CD14-positive monocyte (primary cell): ENCODE results near the gene ANXA2. TPM values are rescaled to one million over a fixed set of nuclear protein-coding genes. Genes with fewer than 3 reads are reported as not detected.

Source experiments
- DNase-seq, 3 donors: peaks; one replicate each; pipeline ENCODE4 v3.0.0-alpha.2; 2011 to 2022
- H2AFZ ChIP-seq: 2 replicates; pipeline ENCODE4 v1.6.0; 2012; ENCODE audit warnings: mild to moderate bottlenecking, low read depth, low read length, inconsistent platforms; ENCODE audit not compliant: insufficient read depth, poor library complexity, severe bottlenecking
- H3K27ac ChIP-seq, 2 donors: 1 replicate in 1 of 2; 2 replicates in 1 of 2; pipeline ENCODE4 v1.5.1; 2012 to 2013; ENCODE audit warnings: low read length in 2 of 2, control low read depth in 1 of 2, inconsistent platforms in 1 of 2, low read depth in 1 of 2, mild to moderate bottlenecking in 1 of 2
- H3K27me3 ChIP-seq, 2 donors: one replicate each; pipeline versions ENCODE4 v1.6.0 to v1.6.1; 2011 to 2013; ENCODE audit warnings: low read length in 2 of 2; ENCODE audit not compliant: control insufficient read depth in 2 of 2, insufficient read depth in 2 of 2
- H3K36me3 ChIP-seq, 2 donors: replicated peaks in 1 of 2; 1 replicate in 1 of 2; 2 replicates in 1 of 2; pipeline versions ENCODE4 v1.5.1 to v1.6.1; 2012 to 2013; ENCODE audit warnings: low read length in 2 of 2, control low read depth in 1 of 2, inconsistent platforms in 1 of 2, mild to moderate bottlenecking in 1 of 2; ENCODE audit not compliant: insufficient read depth in 2 of 2, control insufficient read depth in 1 of 2
- H3K4me1 ChIP-seq, 2 donors: 1 replicate in 1 of 2; 2 replicates in 1 of 2; pipeline versions ENCODE4 v1.5.1 to v1.6.1; 2012 to 2013; ENCODE audit warnings: low read length in 2 of 2, control low read depth in 1 of 2, inconsistent platforms in 1 of 2, mild to moderate bottlenecking in 1 of 2, moderate library complexity in 1 of 2; ENCODE audit not compliant: insufficient read depth in 2 of 2, control insufficient read depth in 1 of 2
- H3K4me2 ChIP-seq: replicated peaks from 2 replicates; pipeline ENCODE3; 2012; ENCODE audit warnings: low read length, moderate library complexity, mild to moderate bottlenecking; ENCODE audit not compliant: poor library complexity, severe bottlenecking; ENCODE audit errors: extremely low read depth
- H3K4me3 ChIP-seq, 3 experiments: fragments of 200-600 bp in 1 of 3; sonication (generic) in 1 of 3; replicated peaks in 1 of 3; 1 replicate in 2 of 3; 2 replicates in 1 of 3; pipeline ENCODE4 v1.5.1; 2011 to 2013; ENCODE audit warnings: low read length in 3 of 3, mild to moderate bottlenecking in 3 of 3, control low read depth in 2 of 3, low read depth in 2 of 3, inconsistent platforms in 1 of 3, moderate library complexity in 1 of 3
- H3K79me2 ChIP-seq: 2 replicates; pipeline ENCODE4 v1.6.0; 2012; ENCODE audit warnings: mild to moderate bottlenecking, control low read depth, inconsistent platforms, low read length, moderate library complexity; ENCODE audit not compliant: insufficient read depth
- H3K9ac ChIP-seq: 2 replicates; pipeline ENCODE4 v1.6.0; 2017; ENCODE audit warnings: low read length, mild to moderate bottlenecking; ENCODE audit not compliant: insufficient read depth, poor library complexity, severe bottlenecking
- H3K9me3 ChIP-seq, 2 donors: replicated peaks in 1 of 2; 1 replicate in 1 of 2; 2 replicates in 1 of 2; pipeline versions ENCODE4 v1.5.1 to v1.6.1; 2012 to 2013; ENCODE audit warnings: low read length in 2 of 2, control low read depth in 1 of 2; ENCODE audit not compliant: control insufficient read depth in 1 of 2, insufficient read depth in 1 of 2
- H4K20me1 ChIP-seq: 2 replicates; pipeline ENCODE4 v1.6.0; 2012; ENCODE audit warnings: mild to moderate bottlenecking, low read length, control low read depth, moderate library complexity; ENCODE audit not compliant: insufficient read depth
- H3K27ac Mint-ChIP-seq, 7 donors: one replicate each; pipeline ENCODE4 v1.8.0; 2020; ENCODE audit warnings: mild to moderate bottlenecking in 7 of 7, mixed read lengths in 7 of 7, moderate library complexity in 6 of 7, inconsistent platforms in 2 of 7
- H3K27me3 Mint-ChIP-seq, 3 donors: one replicate each; pipeline ENCODE4 v1.8.0; 2021 to 2022; ENCODE audit warnings: low read depth in 3 of 3, mild to moderate bottlenecking in 3 of 3, mixed read lengths in 3 of 3, moderate library complexity in 3 of 3, inconsistent platforms in 1 of 3
- H3K36me3 Mint-ChIP-seq, 2 donors: one replicate each; pipeline ENCODE4 v1.8.0; 2020; ENCODE audit warnings: mixed read lengths in 2 of 2, inconsistent platforms in 1 of 2, mild to moderate bottlenecking in 1 of 2
- H3K4me1 Mint-ChIP-seq: one replicate; pipeline ENCODE4 v1.8.0; 2020; ENCODE audit warnings: mild to moderate bottlenecking, mixed read lengths
- H3K4me3 Mint-ChIP-seq, 2 donors: one replicate each; pipeline ENCODE4 v1.8.0; 2020; ENCODE audit warnings: mild to moderate bottlenecking in 2 of 2, mixed read lengths in 2 of 2, moderate library complexity in 1 of 2
- H3K9me3 Mint-ChIP-seq, 7 donors: one replicate each; pipeline ENCODE4 v1.8.0; 2020 to 2022; ENCODE audit warnings: mixed read lengths in 7 of 7, mild to moderate bottlenecking in 6 of 7, moderate library complexity in 6 of 7, inconsistent platforms in 2 of 7
- WGBS: methylation state at CpG from one replicate; pipeline ENCODE4 v1.1.5; 2013; ENCODE audit warnings: missing lambda C conversion rate; ENCODE audit not compliant: insufficient coverage; 5-methylcytosine and 5-hydroxymethylcytosine counted together
- intact Hi-C, 2 donors: fragments of 100-400 bp; cut with micrococcal nuclease; formaldehyde crosslinking; loops; one replicate each; pipeline versions ENCODE4 v1.15.0 to v1.15.1; 2023
- polyA plus RNA-seq, 3 donors: library from polyadenylated mRNA; depleted of rRNA in 1 of 3; unstranded in 2 of 3; stranded (reverse) in 1 of 3; fragments of 300-500 nt in 2 of 3; fragments of >200 nt in 1 of 3; fragmentation: Illumina TruSeq in 2 of 3; gene quantifications; 1 replicate in 2 of 3; 2 replicates in 1 of 3; pipeline ENCODE4 v1.2.3, GENCODE V29; 2012 to 2021
- TF ChIP-seq, protein P1 (sequence below): fragments of 200-600 bp; IDR thresholded peaks from one replicate; pipeline ENCODE4 v1.8.0; 2022; ENCODE audit warnings: antibody characterized with exemption, mild to moderate bottlenecking

ANXA2 gene
- polyA plus RNA-seq, 3 donors = 966 to 2,079 (median 2,046) TPM

DNA sequence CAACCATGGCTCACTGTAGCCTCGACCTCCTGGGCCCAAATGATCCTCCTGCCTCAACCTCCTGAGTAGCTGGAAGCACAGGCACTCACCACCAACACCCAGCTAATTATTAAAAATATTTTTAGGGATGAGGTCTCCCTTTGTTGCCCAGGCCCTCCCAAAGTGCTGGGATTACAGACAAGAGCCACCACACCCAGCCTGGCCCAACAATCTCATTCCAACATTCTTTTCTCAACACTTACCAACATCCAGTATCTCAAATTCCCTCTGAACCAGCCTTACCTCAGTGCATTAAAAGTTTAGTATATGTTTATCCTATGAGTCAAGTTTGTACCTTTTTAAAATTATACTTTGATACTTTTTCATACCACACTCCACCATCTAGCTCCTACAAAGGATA is 25.0 kb downstream of the ANXA2 start:
- TF ChIP-seq, protein P1, sequence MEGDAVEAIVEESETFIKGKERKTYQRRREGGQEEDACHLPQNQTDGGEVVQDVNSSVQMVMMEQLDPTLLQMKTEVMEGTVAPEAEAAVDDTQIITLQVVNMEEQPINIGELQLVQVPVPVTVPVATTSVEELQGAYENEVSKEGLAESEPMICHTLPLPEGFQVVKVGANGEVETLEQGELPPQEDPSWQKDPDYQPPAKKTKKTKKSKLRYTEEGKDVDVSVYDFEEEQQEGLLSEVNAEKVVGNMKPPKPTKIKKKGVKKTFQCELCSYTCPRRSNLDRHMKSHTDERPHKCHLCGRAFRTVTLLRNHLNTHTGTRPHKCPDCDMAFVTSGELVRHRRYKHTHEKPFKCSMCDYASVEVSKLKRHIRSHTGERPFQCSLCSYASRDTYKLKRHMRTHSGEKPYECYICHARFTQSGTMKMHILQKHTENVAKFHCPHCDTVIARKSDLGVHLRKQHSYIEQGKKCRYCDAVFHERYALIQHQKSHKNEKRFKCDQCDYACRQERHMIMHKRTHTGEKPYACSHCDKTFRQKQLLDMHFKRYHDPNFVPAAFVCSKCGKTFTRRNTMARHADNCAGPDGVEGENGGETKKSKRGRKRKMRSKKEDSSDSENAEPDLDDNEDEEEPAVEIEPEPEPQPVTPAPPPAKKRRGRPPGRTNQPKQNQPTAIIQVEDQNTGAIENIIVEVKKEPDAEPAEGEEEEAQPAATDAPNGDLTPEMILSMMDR = no peak
- Histone ChIP-seq H3K9ac (no peak overlapping the region), H3K4me3 (no peak overlapping the region), H3K36me3 (peaks cover 78 to 96% of the 10 kb centered on the region in 2 donors), H2AFZ (no peak overlapping the region), H3K4me1 (no peaks in the 10 kb centered on the region), H3K27me3 (no peaks in the 10 kb centered on the region), H3K79me2 (peaks cover 95% of the 10 kb centered on the region), H3K4me2 (no peak overlapping the region), H3K9me3 (no peaks in the 10 kb centered on the region), H3K27ac (peak overlapping the region in 1 of 2 donors; percentile 38), H4K20me1 (peaks cover 97% of the 10 kb centered on the region)
- no peaks in the 10 kb centered on the region for H3K9me3 Mint-ChIP-seq
- DNase-seq = no peak
- H3K27ac Mint-ChIP-seq = peak overlapping the region in 1 of 7 donors; percentile 46
- no peak overlapping the region for H3K4me3 Mint-ChIP-seq
- intact Hi-C loops = no loop called here
- H3K36me3 Mint-ChIP-seq = peaks cover 70 to 91% of the 10 kb centered on the region in 2 donors
- H3K4me1 Mint-ChIP-seq = no peaks in the 10 kb centered on the region
- H3K27me3 Mint-ChIP-seq = no peaks in the 10 kb centered on the region
- WGBS = no CpG with 5 or more reads among the region's 1 CpG

DNA sequence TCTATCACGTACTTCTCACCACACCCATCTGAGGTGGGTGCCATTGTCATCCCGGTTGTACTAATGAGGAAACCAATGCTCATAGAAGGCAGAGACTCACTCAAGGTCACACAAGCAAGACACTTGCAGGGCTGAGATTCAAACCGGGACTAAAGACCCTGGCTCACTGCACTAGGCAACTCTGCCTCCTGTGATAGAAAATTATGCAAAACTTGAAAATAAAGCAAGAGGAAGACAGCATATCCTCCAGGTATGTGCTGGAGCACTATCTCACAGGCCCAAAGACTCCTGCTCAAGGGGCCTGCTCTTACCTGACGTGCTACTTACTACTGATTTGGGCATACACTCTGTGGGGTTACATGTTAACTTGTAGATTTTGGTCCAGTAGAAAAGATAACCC is 25.6 kb downstream of the ANXA2 start:
- H3K4me1 Mint-ChIP-seq = no peaks in the 10 kb centered on the region
- H3K9me3 Mint-ChIP-seq = no peaks in the 10 kb centered on the region
- Histone ChIP-seq H4K20me1 (peaks cover 91% of the 10 kb centered on the region), H3K9me3 (no peaks in the 10 kb centered on the region), H3K27me3 (no peaks in the 10 kb centered on the region), H3K36me3 (peaks cover 73 to 91% of the 10 kb centered on the region in 2 donors), H3K4me2 (no peak overlapping the region), H3K4me1 (no peaks in the 10 kb centered on the region), H3K4me3 (no peak overlapping the region), H3K9ac (no peak overlapping the region), H3K79me2 (peaks cover 89% of the 10 kb centered on the region), H2AFZ (no peak overlapping the region), H3K27ac (peak overlapping the region in 1 of 2 donors; percentile 38)
- intact Hi-C loops = no loop called here
- WGBS = 100% methylated on average over 3 of the region's 4 CpGs
- H3K27ac Mint-ChIP-seq = peak overlapping the region in 2 of 7 donors; percentile 43 to 80
- H3K36me3 Mint-ChIP-seq = peaks cover 66 to 87% of the 10 kb centered on the region in 2 donors
- H3K27me3 Mint-ChIP-seq = no peaks in the 10 kb centered on the region
- DNase-seq = no peak
- TF ChIP-seq, protein P1 = no peak
- H3K4me3 Mint-ChIP-seq = no peak overlapping the region
